Retinal pigment epithelial cell (primary cell): Measurements from ENCODE around the gene ARPC1A.
"Not testable (repeated sequence)": the region's sequence is repeated elsewhere in the genome, so short reads cannot be mapped to it uniquely, and the experiment has no call there.

Source experiments
- DNase-seq: peaks from one replicate; pipeline ENCODE4 v3.0.0-alpha.2; 2010; ENCODE audit warnings: low read depth
- H3K4me3 ChIP-seq: 2 replicates; pipeline ENCODE4 v1.5.1; 2011; ENCODE audit warnings: mild to moderate bottlenecking, low read length, control low read depth, moderate library complexity
- TF ChIP-seq, protein P1 (sequence below): conservative IDR thresholded peaks from 2 replicates; pipeline ENCODE4 v1.5.1; 2011; ENCODE audit warnings: low read depth, low read length, control low read depth, inconsistent platforms

Gene ARPC1A

DNA sequence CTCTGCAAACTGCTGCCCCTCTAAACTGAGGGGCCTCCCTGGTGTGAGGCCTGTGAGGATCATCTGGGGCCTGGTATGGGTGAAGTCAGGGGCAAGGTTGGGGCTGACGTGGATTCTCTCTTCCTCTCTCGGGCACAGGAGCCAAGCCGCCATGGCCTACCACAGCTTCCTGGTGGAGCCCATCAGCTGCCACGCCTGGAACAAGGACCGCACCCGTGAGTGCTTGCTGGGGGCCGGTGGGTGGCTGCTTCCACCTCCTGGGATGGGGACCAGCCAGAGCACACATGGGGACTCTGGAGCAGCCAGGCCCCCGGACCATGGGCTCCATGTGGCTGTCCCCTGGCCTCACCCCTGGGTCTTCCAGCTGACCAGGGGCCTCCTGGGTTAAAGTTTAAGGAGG is 59.9 kb downstream of the ARPC1A start:
- no peak for DNase-seq
- H3K4me3 ChIP-seq: no peak overlapping the region
- TF ChIP-seq, protein P1, sequence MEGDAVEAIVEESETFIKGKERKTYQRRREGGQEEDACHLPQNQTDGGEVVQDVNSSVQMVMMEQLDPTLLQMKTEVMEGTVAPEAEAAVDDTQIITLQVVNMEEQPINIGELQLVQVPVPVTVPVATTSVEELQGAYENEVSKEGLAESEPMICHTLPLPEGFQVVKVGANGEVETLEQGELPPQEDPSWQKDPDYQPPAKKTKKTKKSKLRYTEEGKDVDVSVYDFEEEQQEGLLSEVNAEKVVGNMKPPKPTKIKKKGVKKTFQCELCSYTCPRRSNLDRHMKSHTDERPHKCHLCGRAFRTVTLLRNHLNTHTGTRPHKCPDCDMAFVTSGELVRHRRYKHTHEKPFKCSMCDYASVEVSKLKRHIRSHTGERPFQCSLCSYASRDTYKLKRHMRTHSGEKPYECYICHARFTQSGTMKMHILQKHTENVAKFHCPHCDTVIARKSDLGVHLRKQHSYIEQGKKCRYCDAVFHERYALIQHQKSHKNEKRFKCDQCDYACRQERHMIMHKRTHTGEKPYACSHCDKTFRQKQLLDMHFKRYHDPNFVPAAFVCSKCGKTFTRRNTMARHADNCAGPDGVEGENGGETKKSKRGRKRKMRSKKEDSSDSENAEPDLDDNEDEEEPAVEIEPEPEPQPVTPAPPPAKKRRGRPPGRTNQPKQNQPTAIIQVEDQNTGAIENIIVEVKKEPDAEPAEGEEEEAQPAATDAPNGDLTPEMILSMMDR: no peak

DNA sequence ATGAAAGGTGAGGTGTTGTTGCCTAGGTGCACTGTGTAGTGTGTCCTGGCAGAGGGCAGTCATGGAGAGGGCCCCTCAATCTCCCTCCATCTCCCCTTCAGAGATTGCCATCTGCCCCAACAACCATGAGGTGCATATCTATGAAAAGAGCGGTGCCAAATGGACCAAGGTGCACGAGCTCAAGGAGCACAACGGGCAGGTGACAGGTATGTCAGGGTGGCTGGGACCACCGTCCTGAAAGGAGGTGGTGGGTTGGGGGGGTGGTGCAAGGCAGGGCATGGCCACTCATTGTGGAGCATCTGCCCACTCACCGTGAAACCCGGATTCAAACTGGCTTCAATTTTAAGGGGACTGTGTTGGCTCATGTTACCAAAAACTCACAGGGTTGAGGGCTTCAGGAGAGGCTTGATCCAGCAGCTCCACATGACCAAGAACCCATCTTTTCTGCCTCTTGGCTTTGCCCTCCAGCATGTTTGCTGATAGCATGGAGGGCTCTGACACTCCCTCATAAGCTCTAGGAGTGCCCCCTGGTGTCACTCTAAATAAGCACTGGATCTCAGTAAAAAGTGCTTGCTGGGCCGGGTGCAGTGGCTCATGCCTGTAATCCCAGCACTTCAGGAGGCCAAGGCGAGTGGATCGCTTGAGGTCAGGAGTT is 61.0 kb downstream of the ARPC1A start:
- no peak overlapping the region for H3K4me3 ChIP-seq
- TF ChIP-seq, protein P1: peak; percentile 35
- DNase-seq: no peak

DNA sequence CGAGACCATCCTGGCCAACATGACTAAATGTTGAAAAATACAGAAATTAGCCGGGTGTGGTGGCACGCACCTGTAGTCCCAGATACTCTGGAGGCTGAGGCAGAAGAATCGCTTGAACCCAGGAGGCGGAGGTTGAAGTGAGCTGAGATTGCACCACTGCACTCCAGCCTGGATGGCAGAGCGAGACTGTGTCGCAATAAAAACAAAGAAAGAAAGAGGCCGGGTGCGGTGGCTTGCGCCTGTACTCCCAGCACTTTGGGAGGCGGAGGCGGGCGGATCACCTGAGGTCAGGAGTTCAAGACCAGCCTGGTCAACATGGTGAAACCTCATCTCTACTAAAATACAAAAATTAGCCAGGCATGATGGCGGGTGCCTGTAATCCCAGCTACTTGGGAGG is 61.5 kb downstream of the ARPC1A start:
- not testable (repeated sequence) for H3K4me3 ChIP-seq, DNase-seq

DNA sequence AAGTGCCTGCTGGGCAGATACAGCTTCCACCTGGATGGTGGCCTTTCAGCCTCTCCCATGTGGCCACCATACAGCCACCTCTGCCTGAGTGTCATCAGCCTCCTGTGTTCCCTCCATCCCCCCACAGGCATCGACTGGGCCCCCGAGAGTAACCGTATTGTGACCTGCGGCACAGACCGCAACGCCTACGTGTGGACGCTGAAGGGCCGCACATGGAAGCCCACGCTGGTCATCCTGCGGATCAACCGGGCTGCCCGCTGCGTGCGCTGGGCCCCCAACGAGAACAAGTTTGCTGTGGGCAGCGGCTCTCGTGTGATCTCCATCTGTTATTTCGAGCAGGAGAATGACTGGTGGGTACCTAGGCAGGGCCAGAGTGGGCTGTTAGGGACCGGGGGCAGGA is 62.2 kb downstream of the ARPC1A start:
- no peak for DNase-seq
- TF ChIP-seq, protein P1: no peak
- H3K4me3 ChIP-seq: no peak overlapping the region

DNA sequence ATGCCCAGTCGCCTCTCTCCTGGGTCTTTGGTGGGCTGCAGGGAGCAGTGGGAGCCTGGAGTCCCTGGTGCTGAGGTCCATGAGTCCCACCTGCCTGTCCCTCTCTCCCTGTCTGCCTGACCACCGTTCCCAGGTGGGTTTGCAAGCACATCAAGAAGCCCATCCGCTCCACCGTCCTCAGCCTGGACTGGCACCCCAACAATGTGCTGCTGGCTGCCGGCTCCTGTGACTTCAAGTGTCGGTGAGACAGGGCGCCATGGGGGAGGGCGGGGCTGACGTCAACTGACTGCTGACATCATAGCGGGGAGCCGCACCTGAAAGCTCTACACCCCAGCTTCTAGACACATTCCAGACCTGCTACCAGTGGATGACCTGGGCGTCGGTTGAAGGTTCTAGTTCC is 64.1 kb downstream of the ARPC1A start:
- no peak overlapping the region for H3K4me3 ChIP-seq
- no peak for DNase-seq
- TF ChIP-seq, protein P1: no peak

DNA sequence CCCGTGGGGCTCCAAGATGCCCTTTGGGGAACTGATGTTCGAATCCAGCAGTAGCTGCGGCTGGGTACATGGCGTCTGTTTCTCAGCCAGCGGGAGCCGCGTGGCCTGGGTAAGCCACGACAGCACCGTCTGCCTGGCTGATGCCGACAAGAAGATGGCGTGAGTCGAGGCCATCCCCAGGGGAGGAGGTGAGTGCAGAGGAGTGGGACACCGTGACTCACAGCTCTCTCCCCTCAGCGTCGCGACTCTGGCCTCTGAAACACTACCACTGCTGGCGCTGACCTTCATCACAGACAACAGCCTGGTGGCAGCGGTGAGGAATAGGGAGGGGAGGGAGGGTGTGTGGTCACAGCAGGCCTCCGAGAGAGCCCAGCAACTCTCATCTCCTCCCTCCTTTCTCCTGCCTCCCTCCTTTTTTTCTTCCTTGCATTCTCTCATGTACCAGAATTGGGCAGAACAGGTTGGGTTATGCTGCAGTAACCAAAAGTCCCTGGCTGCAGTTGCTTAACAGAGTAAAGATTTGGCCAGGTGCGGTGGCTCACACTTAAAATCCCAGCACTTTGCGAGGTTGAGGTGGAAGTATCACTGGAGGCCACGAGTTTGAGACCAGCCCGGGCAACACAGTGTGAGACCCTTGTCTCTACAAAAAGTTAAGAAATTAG is 65.4 kb downstream of the ARPC1A start:
- no peak overlapping the region for H3K4me3 ChIP-seq
- no peak for DNase-seq
- TF ChIP-seq, protein P1: no peak

DNA sequence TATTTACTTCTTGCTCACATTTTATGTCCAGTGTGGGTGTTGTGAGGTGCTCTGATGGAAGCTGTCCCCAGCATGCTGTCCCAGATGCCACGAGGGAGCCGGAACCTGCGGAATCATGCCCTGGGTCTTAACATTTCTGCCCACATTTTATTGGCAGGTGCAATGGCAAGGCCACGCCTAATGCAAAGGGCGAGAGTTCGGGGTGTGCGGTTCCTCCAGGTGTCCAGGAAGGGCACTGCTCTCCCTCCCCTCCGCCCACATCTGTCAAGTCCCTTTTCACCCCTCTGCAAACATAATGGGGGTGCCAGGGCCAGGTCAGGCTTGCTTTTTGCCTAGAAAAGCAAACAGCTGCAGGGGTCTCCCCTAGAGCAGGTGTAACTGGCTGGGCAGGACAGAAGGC is 66.3 kb downstream of the ARPC1A start:
- H3K4me3 ChIP-seq: peak overlapping the region; percentile 56
- TF ChIP-seq, protein P1: no peak
- DNase-seq: no peak
